OCI-LY7 (cell line): Measurements from ENCODE around the gene TBCEL. TPM values are rescaled to one million over a fixed set of nuclear protein-coding genes. Genes with fewer than 3 reads are reported as not detected.

Experiments used
- BruUV-seq: library from RNA; stranded (reverse); fragments of 400-500 nt; replicated peaks from 2 replicates; lab custom pipeline; 2021; lab: Mats Ljungman, UMichigan
- CTCF ChIA-PET: fragments of 300-600 bp; sonication (Branson Sonifier 250); formaldehyde crosslinking; loops from one replicate; lab custom pipeline; 2022; ENCODE audit warnings: antibody characterized with exemption; ENCODE audit not compliant: unreplicated experiment; lab: Charles Lee
- POLR2A ChIA-PET: fragments of 300-600 bp; sonication (Branson Sonifier 250); formaldehyde crosslinking; loops from one replicate; lab custom pipeline; 2022; ENCODE audit warnings: antibody characterized with exemption; lab: Charles Lee
- DNase-seq: peaks from one replicate; pipeline ENCODE4 v3.0.0-alpha.2; 2015; ENCODE audit warnings: low spot score
- H2AFZ ChIP-seq: fragments of 200-600 bp; sonication (generic), shearing (Covaris generic); 2 replicates; pipeline ENCODE4 v1.6.1; 2014; ENCODE audit warnings: mild to moderate bottlenecking, antibody characterized with exemption, low read length, moderate library complexity
- H3K27ac ChIP-seq: fragments of 200-600 bp; sonication (generic); 2 replicates; pipeline ENCODE4 v1.5.1; 2014; ENCODE audit warnings: mixed run types, low read depth, mild to moderate bottlenecking, moderate library complexity, low read length, inconsistent platforms; ENCODE audit not compliant: poor library complexity, severe bottlenecking
- H3K36me3 ChIP-seq: fragments of 200-600 bp; sonication (generic); 2 replicates; pipeline ENCODE4 v1.6.1; 2014; ENCODE audit warnings: mild to moderate bottlenecking, antibody characterized with exemption, low read length, moderate library complexity, mixed read lengths; ENCODE audit not compliant: insufficient read depth
- H3K4me1 ChIP-seq: fragments of 200-600 bp; sonication (generic); 2 replicates; pipeline ENCODE4 v1.5.1; 2014; ENCODE audit warnings: mild to moderate bottlenecking, low read length; ENCODE audit not compliant: insufficient read depth, poor library complexity, severe bottlenecking
- H3K4me2 ChIP-seq: fragments of 200-600 bp; sonication (generic); 2 replicates; pipeline ENCODE4 v1.6.1; 2014; ENCODE audit warnings: mild to moderate bottlenecking, low read length
- H3K4me3 ChIP-seq: fragments of 200-600 bp; sonication (generic); 2 replicates; pipeline ENCODE4 v1.5.1; 2014; ENCODE audit warnings: mild to moderate bottlenecking, low read depth, low read length; ENCODE audit not compliant: poor library complexity, severe bottlenecking
- H3K79me2 ChIP-seq: fragments of 200-600 bp; sonication (generic); 2 replicates; pipeline ENCODE4 v1.6.1; 2016; ENCODE audit warnings: low read depth, mild to moderate bottlenecking, low read length, moderate library complexity, mixed read lengths; ENCODE audit not compliant: insufficient read depth
- H3K9me2 ChIP-seq: fragments of 200-600 bp; sonication (generic); 2 replicates; pipeline ENCODE4 v1.6.1; 2016; ENCODE audit warnings: mild to moderate bottlenecking, low read length, mixed read lengths; ENCODE audit not compliant: insufficient read depth
- H3K9me3 ChIP-seq: fragments of 200-600 bp; sonication (generic); 2 replicates; pipeline ENCODE4 v1.6.1; 2014; ENCODE audit warnings: mild to moderate bottlenecking, mixed run types, low read length, mixed read lengths
- H4K20me1 ChIP-seq: fragments of 200-600 bp; sonication (generic); 2 replicates; pipeline ENCODE4 v1.6.1; 2014; ENCODE audit warnings: mild to moderate bottlenecking, antibody characterized with exemption, low read length, moderate library complexity, mixed read lengths; ENCODE audit not compliant: insufficient read depth
- CTCF ChIP-seq: fragments of 200-600 bp; sonication (generic); conservative IDR thresholded peaks from 2 replicates; pipeline ENCODE4 v1.5.1; 2014; ENCODE audit warnings: mild to moderate bottlenecking, antibody characterized with exemption, low read length, moderate library complexity, mixed read lengths
- EZH2phosphoT487 ChIP-seq: fragments of 200-600 bp; sonication (generic); IDR thresholded peaks from 2 replicates; pipeline ENCODE4 v1.6.1; 2018; ENCODE audit warnings: low read depth, borderline replicate concordance, mild to moderate bottlenecking, mixed run types, antibody characterized with exemption, low read length, moderate library complexity, mixed read lengths
- intact Hi-C: fragments of 100-400 bp; cut with micrococcal nuclease; formaldehyde crosslinking; loops from one replicate; pipeline ENCODE4 v1.10.0; 2022; ENCODE audit not compliant: unreplicated experiment
- total RNA-seq, 2 experiments: library from RNA; depleted of rRNA in 1 of 2; stranded (reverse); fragments of >200 nt in 1 of 2; shearing (Covaris generic) in 1 of 2; gene quantifications; 2 replicates each; pipeline ENCODE4 v1.2.3, GENCODE V29; 2014 to 2022

The TBCEL gene
- total RNA-seq, 2 experiments from 2014 or later: 13.0 to 17.1 TPM

DNA sequence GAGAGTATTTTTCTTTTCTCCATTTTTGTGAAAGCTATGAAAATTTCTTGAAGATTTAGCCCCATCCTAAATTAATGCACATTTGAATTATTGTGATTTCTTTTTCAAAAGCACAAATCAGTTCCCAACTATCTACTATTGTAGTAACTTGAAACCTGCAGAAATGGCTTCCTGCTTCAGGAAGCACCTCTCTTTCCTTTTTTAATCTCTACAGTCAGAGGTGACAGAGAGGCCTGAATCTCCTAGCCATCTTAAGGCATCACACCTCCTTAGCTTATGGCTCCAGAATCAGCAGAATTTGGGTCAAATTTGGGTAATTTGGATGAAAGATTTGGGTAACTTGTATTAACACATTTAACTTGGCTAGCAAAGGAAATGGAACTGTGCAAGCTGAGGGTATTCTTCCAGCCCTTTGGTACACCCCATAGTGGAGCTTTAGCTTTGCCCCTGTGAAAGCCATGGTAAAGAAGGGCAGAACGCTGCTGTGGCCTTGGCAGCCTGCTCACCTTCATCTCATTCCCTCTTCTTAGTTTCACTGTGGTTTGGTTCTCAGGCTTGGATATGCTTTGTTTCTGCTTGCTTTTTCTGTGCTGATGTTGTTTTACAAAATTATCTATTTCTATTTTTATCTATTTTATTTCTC is 16.2 kb downstream of the TBCEL start:
- Histone ChIP-seq H3K36me3 (no peaks in the 10 kb centered on the region), H3K79me2 (no peaks in the 10 kb centered on the region), H3K9me3 (no peaks in the 10 kb centered on the region), H4K20me1 (no peaks in the 10 kb centered on the region), H3K9me2 (no peaks in the 10 kb centered on the region), H2AFZ (no peak overlapping the region), H3K27ac (no peak overlapping the region), H3K4me3 (no peak overlapping the region), H3K4me1 (no peaks in the 10 kb centered on the region), H3K4me2 (no peak overlapping the region)
- CTCF ChIA-PET: no interaction called here
- POLR2A ChIA-PET: no interaction called here
- intact Hi-C loops: no loop called here
- no peak for TF ChIP-seq CTCF
- no peak for DNase-seq
- no TSS peak for BruUV-seq

DNA sequence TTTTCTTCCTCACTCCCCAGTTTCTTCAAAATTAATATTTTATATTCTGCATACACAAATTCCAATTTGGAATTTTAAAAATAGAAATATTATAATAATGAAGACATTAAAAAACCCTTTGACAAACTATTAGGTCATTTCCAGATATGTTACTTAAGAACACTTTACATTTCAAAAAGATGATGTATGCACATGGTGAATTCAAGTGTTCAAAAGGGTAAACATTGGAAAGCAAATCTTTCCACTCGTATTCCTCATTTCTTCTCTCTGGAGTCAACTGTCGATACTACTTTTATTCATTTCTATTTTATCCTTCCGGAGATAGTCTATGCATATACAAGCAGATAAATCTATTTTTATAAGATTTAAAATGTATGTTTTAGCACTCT is 16.7 kb downstream of the TBCEL start:
- intact Hi-C loops: no loop called here
- DNase-seq: no peak
- BruUV-seq: no TSS peak
- Histone ChIP-seq H3K9me2 (no peaks in the 10 kb centered on the region), H3K27ac (no peak overlapping the region), H2AFZ (no peak overlapping the region), H3K79me2 (no peaks in the 10 kb centered on the region), H3K9me3 (no peaks in the 10 kb centered on the region), H3K36me3 (no peaks in the 10 kb centered on the region), H4K20me1 (no peaks in the 10 kb centered on the region), H3K4me2 (no peak overlapping the region), H3K4me3 (no peak overlapping the region), H3K4me1 (no peaks in the 10 kb centered on the region)
- no peak for TF ChIP-seq EZH2phosphoT487
- no peak for TF ChIP-seq CTCF
- CTCF ChIA-PET: no interaction called here
- POLR2A ChIA-PET: interaction anchor here (0.7 kb wide), 1 partner anchor 11 kb away, joined by 3 read pairs; no protein-coding TSS in a partner anchor

DNA sequence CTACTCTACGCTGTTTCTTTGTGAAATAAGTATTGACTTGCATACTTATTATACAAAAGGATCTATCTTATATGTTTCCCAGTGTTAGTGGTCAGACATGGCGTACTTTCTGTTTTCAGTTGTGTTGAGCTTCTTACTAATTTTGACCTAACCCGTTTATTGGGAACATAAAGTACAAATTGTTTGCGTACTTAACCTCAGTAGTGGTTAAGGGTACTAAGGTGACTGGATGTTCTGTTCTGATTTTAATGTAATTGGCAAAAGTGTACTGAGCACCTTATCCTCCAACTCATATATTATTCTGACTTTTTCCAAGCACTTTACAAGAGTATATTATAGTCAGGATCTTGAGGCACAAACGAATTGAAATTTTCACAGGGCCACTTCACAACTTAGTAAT is 17.2 kb downstream of the TBCEL start:
- Histone ChIP-seq H3K27ac (no peak overlapping the region), H3K4me2 (no peak overlapping the region), H3K79me2 (no peaks in the 10 kb centered on the region), H3K4me1 (no peaks in the 10 kb centered on the region), H3K36me3 (no peaks in the 10 kb centered on the region), H3K4me3 (no peak overlapping the region), H4K20me1 (no peaks in the 10 kb centered on the region), H3K9me3 (no peaks in the 10 kb centered on the region), H2AFZ (no peak overlapping the region), H3K9me2 (no peaks in the 10 kb centered on the region)
- intact Hi-C loops: no loop called here
- TF ChIP-seq EZH2phosphoT487 (no peak), CTCF (no peak)
- ChIA-PET POLR2A (interaction anchor here (0.6 to 0.7 kb wide), 2 partner anchors 11 to 201 kb away, joined by 3 read pairs; no protein-coding TSS in a partner anchor), CTCF (no interaction called here)
- no TSS peak for BruUV-seq
- no peak for DNase-seq
